HG03439 (cell line): ENCODE data around the gene ABI1.
"Not testable (repeated sequence)": the region's sequence is repeated elsewhere in the genome, so short reads cannot be mapped to it uniquely, and the experiment has no call there.

Experiments
- ATAC-seq: cut with Tn5 transposase; IDR thresholded peaks from one replicate; pipeline ENCODE4 v1.9.1; 2021; ENCODE audit warnings: mild to moderate bottlenecking, moderate library complexity; ENCODE audit not compliant: unreplicated experiment

The ABI1 gene

DNA sequence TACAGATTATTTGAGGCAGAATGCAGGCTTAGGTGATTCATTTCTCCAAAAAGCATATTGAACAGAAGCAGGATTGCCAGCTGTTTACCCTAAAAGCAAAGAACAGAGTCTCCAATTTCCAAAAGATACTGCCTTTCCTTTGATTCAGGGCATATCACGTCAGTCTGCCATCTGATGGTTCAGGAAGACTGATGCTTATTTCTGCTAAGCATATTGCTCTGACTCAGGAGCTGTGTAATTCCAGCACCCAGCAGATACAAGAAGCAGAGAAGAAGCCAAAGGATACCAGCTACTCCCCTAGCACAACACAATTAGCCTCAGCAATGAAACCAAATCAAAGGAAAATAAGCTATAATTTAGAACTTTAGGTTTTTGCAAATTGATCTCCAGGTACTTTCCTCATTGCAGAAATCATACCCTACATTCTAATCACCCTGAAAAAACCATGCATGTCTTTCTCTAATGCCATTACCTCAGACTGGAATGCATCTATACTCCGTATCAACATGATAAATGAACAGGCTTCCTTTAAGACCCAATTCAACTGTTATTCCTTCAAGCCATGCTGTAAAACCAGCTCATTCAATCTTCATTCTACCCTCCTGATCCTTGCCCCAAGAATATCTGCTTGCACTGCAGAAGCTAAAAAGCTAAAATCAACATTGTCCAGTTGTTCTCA, 55.1 kb downstream of the ABI1 start:
- no peak for ATAC-seq

DNA sequence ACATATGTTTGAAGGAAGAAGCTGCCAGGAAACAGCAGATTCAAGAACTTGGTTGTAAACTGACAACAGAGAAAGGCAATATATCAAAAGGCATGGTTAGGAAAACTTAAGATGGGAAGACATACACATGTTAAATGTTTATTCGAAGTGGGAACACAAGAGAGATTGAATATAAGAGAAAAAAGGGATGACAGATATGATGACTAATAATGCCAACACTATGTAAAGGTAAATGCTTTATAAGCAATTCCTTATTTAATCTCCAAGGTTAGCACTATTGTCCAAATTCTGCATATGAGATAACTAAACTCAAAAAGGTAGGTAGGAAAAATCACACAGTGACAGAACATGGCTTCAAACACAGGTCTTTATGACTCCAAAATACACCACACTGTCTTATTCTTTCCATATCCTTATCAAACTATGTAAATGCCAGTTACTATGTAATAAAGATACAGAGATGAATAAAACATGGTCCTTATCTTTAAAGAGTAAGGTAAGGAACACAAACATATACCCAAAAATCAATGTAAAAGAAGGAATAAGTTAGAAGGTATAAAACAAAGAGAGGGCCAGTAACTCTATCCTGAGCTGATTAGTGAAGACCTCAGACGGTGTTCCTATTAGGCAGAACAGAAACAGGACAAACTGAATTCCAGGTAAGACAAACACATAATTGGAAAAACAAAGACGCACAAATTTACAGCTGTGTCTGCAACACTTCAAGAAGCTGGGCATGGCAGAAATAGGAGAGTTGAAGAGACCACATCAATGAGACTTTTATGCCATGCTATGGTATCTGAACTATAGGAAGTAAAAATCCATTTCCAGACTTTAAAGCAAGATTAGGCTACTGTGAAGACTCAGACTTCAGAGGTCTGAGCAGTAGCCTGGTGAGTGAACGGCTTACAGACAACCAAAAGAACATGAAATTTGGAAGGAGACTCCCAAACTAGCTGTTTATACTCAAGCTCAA, 56.1 kb downstream of the ABI1 start:
- no peak for ATAC-seq

DNA sequence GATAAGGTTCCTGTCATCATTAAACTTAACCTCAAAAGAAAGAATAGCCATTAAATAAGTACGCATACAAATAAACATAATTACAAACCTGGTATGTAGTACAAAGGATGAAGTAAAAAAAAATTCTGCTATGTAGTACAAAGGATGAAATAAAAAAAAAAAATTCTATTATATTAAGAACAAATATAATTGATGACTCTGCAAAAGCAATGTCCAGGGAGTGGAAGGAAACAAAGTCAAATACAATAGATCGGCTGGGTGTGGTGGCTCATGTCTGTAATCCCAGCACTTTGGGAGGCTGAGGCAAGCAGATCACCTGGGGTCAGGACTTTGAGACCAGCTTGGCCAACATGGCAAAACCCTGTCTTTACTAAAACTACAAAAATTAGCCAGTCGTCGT, 56.9 kb downstream of the ABI1 start:
- ATAC-seq = no peak

DNA sequence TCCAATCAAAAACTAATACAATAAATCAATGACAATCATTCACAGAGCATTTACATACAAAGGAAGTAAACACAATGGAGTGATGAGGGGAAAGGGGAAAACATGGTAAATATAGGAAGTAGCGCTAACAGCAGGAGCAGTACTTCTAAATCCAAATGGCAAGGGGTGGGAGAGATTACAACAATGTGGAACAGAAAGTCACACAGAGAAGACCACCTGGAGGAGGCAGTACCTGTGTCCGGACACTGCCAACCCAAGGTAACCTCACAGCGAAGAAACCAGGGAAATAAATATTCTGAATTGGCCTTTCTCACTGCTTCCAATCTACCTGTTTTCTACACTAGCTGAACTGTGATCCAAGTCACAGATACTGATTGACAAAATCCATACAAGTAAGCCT, 58.2 kb downstream of the ABI1 start:
- ATAC-seq = no peak

DNA sequence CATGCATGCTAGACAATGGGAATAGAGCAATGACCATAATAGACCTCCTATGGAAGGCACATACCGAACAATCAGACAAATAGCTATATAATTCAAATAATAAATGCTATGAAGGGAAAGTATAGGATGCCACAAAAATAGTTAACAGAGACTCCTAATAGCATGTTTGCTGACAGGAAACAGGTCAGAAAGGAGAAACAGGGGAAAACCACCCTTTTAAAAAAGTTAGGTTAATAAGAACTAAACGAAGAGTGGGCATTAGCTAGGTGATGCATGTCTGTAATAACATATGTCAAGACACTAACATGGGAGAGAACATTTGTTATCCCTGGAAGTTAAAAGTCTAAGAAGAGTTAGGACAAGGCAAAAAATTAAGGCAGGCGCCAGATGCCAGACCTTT, 58.9 kb downstream of the ABI1 start:
- ATAC-seq = no peak

DNA sequence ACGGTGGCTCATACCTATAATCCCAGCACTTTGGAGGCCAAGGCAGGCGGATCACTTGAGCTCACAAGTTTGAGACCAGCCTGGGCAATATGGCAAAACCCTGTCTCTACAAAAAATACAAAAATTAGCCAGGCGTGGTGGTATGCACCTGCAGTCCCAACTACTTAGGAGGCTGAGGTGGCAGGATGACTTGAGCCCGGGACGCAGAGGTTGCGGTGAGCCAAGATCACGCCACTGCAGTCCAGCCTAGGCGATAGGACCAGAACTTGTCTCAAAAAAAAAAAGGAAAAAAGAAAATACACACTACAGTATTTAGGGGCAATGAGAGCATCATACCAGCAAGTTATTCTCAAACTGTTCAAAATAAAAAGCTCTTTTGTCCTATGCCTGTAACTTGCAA, 59.5 kb downstream of the ABI1 start:
- ATAC-seq = no peak

DNA sequence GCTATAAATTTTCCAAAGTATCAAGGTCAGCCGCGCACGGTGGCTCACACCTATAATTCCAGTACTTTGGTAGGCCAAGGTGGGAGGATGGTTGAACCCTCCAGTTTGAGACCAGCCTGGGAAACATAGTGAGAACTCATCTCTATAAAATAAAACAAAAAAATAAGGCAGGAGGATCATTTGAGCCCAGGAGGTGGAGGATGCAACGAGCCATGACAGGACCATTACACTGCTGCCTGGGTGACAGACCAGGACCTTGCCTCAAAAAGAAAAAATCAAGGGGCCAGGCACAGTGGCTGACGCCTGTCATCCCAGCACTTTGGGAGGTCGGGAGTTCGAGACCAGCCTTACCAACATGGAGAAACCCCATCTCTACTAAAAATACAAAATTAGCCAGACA, 60.3 kb downstream of the ABI1 start:
- no peak for ATAC-seq

DNA sequence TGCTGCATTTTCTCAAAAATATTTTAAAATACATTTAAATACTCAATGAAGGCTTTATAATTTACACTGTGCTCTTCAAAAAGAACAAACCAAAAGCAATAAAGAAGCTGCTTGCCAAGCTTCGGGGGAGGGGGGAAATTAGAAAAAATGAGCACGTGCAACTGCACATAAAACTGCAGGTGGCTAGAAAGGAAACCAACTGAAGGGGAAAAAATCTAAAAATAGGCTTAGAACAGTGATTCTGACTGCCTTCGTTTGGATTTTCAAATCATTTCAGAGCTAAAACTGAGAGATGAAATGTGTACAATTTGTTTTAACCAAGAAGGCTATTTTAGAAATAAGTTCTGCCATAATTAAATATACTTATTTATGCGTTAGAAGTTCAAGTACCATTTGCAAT, 61.4 kb downstream of the ABI1 start:
- ATAC-seq = peak; percentile 51

DNA sequence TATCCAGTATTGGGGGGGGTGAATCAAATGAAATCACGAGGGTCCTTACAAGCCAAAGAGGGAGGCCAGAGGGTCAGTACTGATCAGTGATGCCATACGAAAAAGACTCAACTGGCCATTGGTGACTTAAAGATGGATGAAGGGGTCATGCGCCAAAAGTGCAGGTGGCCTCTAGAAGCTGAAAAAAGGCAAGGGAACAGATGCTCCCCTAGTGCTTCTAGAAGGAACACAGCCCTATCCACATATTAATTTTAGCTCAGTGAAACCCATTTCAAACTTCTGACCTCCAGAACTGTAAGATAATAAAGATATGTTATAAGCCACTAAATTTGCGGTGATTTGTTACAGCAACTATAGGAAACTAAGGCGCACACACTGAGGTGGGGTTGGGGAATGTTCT, 62.5 kb downstream of the ABI1 start:
- no peak for ATAC-seq

DNA sequence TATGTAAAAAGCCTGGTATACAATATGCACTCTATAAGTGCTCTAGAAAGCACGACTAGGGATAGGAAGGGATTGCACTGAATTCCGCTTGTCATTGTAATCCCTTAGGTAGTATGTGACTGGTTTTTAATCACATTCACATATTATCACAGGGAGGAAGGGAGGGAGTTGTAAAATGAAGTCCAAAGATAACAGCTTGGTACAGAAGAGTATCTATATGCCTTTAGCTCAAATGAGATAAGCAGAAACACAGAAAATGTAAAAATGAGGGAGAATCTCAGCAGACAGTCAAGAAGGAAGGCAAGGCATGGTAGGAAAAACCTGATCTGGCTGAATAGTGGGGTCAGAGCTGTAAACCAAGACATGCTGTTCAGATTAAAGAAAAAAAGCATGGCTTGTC, 63.4 kb downstream of the ABI1 start:
- ATAC-seq = no peak

DNA sequence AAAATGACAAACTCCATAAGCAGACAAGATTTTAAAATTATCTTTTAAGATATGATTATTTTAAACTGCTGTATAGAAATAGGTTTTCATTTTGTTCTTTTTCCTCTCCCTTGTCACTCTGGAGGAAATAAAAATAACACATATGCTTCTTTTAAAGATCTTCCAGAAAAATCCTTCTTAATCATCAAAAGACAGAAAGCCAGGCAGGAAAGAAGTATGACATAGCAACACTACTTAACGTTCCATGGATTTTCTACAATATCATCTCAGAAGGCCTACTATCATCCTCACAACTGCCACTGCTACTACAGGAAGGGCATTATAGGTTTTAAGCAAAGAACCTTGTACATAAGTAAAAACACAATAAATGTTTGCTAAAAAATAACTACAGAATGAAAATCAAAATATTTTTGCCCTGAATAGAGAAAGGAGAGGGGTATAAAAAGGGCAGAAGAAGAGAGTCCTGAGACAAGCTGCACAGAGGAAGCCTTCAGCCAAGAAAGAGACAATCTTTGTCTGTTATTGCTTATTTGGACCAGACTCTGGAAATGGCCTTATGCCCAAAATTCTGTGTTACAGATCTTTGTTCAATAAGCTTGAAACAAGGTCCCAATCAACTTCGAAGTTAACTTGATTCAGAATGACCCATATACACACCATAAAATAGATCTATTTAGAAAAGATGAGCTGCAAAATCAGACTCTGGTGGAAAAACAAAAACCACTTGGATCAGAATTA, 67.8 kb downstream of the ABI1 start:
- ATAC-seq = no peak

DNA sequence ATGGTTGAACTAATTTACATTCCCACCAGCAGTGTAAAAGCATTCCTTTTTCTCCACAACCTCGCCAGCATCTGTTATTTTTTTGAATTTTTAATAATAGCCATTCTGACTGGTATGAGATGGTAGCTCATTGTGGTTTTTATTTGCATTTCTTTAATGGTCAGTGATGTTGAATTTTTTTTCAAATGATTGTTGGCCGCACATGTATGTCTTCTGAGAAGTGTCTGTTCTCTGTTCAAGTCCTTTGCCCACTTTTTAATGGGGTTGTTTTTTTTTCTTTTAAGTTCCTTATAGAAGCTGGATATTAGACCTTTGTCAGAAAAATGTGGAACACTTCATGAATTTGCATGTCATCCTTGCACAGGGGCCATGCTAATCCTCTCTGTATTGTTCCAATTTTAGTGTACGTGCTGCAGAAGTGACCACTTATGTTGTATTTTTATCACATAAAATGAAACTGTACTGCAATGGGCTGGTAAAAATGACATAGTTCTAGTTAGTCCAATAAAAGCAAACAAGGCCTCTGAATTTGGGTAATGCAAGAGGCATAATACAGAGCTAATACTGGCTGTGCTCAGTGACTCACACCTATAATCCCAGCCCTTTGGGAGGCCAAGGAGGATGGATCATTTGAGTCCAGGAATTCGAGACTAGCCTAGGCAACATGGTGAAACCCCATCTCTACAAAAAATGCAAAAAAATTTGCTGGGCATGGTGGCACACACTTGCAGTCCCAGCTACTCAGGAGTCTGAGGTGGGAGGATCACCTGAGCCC, 70.3 kb downstream of the ABI1 start:
- ATAC-seq = no peak

DNA sequence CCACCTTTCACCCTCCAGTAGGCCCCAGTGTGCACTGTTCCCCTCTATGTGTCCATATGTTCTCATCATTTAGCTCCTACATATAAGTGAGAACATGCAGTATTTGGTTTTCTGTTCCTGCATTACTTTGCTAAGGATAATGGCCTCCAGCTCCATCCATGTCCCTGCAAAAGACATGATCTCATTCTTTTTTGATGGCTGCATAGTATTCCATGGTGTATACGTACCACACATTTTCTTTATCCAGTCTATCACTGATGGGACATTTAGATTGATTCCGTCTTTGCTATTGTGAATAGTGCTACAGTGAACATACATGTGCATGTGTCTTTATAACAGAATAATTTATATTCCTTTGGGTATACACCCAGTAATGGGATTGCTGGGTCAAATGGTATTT, 71.0 kb downstream of the ABI1 start:
- ATAC-seq = not testable (repeated sequence)

DNA sequence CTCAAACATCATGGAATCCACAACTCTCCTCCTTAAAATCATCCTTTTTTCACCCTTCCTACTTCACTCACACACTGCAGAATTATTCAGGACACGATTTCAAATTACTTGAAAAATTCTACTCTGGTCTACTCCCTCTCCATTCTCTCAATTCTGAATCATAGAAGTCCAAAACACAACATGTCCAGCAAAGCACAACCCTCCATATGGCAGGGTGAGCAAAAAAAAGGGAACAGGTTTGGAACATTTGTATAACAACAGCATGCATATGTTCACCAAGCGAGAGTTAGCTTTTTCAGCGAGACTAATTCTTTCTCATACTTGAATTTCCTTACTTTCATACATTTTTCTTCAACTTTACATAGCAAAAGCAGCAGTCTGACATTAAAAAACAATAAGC, 73.4 kb downstream of the ABI1 start:
- ATAC-seq = no peak

DNA sequence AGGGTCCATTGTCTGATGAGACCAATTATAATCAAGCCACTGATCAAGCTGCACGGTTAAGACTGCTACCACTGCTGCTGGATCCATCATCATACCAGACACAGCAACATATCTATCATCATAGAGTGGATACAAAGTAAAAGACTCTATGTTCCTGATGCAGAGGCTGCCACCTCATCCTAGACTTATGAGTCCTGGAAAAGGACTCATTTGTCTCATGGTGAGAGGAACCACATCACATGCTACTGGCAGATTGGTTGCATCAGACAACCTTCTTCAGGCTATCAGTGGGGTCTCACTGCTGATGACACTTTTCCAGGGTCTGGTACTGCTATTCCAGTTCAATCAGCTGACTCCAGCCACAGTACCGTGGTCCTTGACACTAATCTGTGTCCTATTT, 79.0 kb downstream of the ABI1 start:
- no peak for ATAC-seq

DNA sequence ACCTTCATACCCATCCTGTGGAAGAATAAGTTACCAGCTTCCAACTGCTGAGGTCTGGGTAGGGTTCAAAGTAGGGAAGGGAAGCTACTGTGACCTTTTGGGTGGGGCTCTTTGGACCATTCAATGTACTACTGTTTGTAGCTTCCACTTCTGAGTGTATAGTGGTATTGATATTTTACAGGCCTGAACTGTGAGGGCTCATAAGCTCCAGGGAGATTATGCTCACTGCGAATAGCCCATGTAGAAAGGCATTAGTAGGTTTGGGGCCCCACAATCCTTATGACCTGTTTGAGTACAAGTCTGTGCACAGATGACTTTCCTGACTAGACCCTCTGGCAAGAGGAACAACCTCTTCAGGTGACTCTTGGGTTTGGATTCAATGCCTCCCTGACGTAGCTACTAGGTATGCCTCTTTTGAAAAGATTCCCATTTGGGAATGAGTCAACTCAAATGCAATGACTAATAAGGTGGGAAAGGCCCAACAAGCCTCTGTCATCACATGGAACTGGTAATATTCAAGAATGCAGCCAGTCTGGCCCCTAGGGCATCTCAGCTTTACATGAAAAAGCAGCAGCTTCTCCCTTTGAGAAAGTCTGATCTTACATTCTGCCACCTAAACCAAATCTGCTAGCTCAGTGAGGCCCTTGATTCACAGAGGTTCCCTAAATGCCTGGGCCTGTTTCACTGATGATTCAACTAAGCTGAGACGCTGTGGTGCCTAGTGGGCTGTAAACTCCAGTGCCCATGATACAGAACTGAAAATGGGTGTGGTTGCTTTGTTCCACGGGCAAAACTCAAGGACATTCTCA, 79.8 kb downstream of the ABI1 start:
- ATAC-seq = peak; percentile 66

DNA sequence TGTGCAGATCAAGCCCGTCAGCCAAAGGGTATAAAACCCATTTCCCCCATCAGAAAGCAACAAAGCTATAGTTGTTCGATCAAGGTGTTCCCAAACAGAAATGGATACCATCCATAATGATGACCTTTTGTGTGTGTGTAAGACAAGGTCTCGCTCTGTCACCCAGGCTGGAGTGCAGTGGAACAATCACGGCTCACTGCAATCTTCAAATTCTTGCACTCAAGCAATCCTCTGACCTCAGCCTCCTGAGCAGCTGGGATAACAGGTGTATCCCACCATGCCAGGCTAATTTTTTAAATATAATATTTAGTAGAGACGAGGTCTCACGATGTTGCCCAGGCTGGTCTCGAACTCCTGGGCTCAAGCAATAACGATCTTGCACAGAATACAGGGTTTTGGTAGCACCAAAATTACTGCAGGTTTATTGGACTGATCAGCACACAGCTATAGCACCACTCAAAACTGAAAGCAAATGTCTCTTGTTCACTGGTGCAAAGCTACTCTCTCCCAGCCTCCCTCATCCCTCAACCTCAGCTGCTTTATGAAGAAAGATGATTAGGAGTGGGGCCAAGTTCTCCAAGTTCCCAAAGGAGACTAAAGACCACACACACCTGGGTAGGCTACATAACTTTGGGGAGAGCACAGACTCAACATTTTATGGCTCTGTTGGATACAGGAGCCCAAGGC, 80.5 kb downstream of the ABI1 start:
- ATAC-seq = peak; percentile 38

DNA sequence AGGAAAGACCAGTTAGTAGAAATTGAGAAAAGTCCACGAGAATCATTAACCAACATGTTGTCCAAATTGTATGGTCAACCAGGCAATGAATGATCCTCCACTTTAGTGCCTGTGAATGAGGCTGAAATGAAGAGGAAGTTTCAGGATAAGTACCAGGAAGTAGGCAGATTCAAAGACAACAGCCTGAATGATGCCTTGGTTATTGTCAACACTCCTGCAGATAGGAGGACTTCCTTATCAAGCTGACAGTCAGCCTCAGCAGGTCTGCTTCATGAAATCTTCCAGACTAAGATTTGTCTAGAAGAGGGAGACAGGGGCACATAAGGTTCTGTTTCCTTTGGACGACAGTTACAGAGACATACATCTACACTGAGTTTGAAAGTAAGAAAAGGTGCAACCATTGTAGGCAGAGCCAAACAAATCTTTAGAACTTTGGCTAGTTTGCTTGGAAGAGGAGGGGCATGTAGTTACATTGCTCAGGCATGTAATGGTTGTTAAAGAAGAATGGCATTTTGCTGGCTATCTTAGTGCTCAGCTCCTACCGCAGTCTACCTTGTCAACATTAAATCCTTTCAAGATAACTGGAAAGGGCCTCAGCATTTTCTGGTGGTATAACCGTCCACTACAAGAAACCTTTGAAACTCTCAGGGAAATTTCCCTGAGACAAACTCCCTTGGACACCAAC, 81.4 kb downstream of the ABI1 start:
- no peak for ATAC-seq

DNA sequence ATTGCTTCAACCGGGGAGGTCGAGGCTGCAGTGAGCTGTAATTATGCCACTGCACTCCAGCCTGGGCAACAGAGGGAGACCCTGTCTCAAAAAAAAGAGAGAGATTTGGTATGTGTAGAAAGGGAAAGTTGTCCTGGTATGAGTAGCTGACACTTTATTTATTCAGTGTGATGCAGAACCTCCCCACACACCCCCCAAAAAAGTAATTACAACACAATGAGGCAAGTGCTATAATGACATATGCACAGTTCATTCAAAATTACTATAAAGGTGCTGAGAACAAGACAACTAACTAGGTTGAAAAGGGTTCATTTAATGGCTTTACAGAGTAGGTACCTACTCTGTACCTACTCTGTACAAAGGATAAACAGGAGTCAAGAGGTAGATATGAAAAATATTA, 83.1 kb downstream of the ABI1 start:
- ATAC-seq = no peak
